K562 (cell line): Measurements from ENCODE around the gene PNLIPRP2. TPM values are rescaled to one million over a fixed set of nuclear protein-coding genes. Genes with fewer than 3 reads are reported as not detected.

Source experiments
- ATAC-seq: fragments of 200-7000 bp; cut with Tn5 transposase; 3 replicates; pipeline ENCODE4 v1.9.1; 2020; ENCODE audit warnings: moderate library complexity
- BruUV-seq: library from RNA; stranded (reverse); fragments of 400-500 nt; replicated peaks from 2 replicates; lab custom pipeline; 2021; lab: Mats Ljungman, UMichigan
- CTCF ChIA-PET: fragments of 300-600 bp; formaldehyde crosslinking; extraction: SDS; loops from one replicate; lab custom pipeline; 2021; ENCODE audit warnings: low intra/inter-chr PET ratio; lab: Yijun Ruan, JAX
- POLR2A ChIA-PET: fragments of 300-600, 350-650 bp; sonication (Branson Sonifier 250); formaldehyde crosslinking; extraction: SDS; loops from one replicate; lab custom pipeline; 2021; ENCODE audit warnings: antibody characterized with exemption, inconsistent platforms; lab: Yijun Ruan, JAX
- DNase-seq, 4 experiments: peaks; one replicate each; pipeline versions ENCODE4 v3.0.0 to v3.0.0-alpha.2; 2011 to 2018; ENCODE audit warnings: low spot score in 3 of 4, mixed read lengths in 3 of 4; ENCODE audit errors: extremely low read depth in 1 of 4
- FAIRE-seq: peaks from 2 replicates; lab custom pipeline; 2011; peaks lifted over from hg19 to GRCh38; lab: Jason Lieb, UNC
- H2AFZ ChIP-seq: 2 replicates; pipeline ENCODE4 v1.6.0; 2011; ENCODE audit warnings: low read depth, low read length, control low read depth, inconsistent platforms
- H3K27ac ChIP-seq: fragments of 200-600 bp; 3 replicates; pipeline ENCODE4 v1.8.0; 2011; ENCODE audit warnings: low read depth, mild to moderate bottlenecking, control low read depth, inconsistent platforms, low read length, moderate library complexity, mixed read lengths; ENCODE audit errors: extremely low read depth
- H3K27me3 ChIP-seq, 2 experiments: fragments of 300-600 bp in 1 of 2; 2 replicates in 1 of 2; 3 replicates in 1 of 2; pipeline versions ENCODE4 v1.6.0 to v1.8.0; 2011; ENCODE audit warnings: inconsistent platforms in 2 of 2, low read length in 2 of 2, mild to moderate bottlenecking in 1 of 2, mixed read lengths in 1 of 2, moderate library complexity in 1 of 2; ENCODE audit not compliant: control insufficient read depth in 2 of 2, insufficient read depth in 2 of 2
- H3K36me3 ChIP-seq: fragments of 300-600 bp; 3 replicates; pipeline ENCODE4 v1.8.0; 2011; ENCODE audit warnings: mild to moderate bottlenecking, low read length, inconsistent platforms; ENCODE audit not compliant: control insufficient read depth, insufficient read depth
- H3K4me1 ChIP-seq, 2 experiments: fragments of 200-600 bp in 1 of 2; replicated peaks in 1 of 2; 2 replicates in 1 of 2; 3 replicates in 1 of 2; pipeline versions ENCODE4 v1.5.1 to v1.8.0; 2011; ENCODE audit warnings: inconsistent platforms in 2 of 2, low read length in 2 of 2, mild to moderate bottlenecking in 1 of 2, mixed read lengths in 1 of 2, moderate library complexity in 1 of 2; ENCODE audit not compliant: control insufficient read depth in 2 of 2, insufficient read depth in 2 of 2
- H3K4me2 ChIP-seq: 2 replicates; pipeline ENCODE4 v1.6.1; 2011; ENCODE audit warnings: low read length, control low read depth, inconsistent platforms, mixed read lengths; ENCODE audit not compliant: insufficient read depth
- H3K4me3 ChIP-seq: fragments of 200-600 bp; sonication (generic), shearing (Covaris generic); 2 replicates; pipeline ENCODE4 v1.5.1; 2016; ENCODE audit warnings: control low read depth, inconsistent platforms
- H3K79me2 ChIP-seq: fragments of 200-600 bp; 3 replicates; pipeline ENCODE4 v1.8.0; 2011; ENCODE audit warnings: low read length, inconsistent platforms; ENCODE audit not compliant: control insufficient read depth, insufficient read depth
- H3K9ac ChIP-seq, 2 experiments: 2 replicates each; pipeline versions ENCODE4 v1.6.0 to v1.6.1; 2011; ENCODE audit warnings: low read depth in 2 of 2, low read length in 2 of 2, control low read depth in 1 of 2, inconsistent platforms in 1 of 2, mild to moderate bottlenecking in 1 of 2, mixed read lengths in 1 of 2; ENCODE audit not compliant: insufficient read depth in 1 of 2
- H3K9me1 ChIP-seq: one replicate; pipeline ENCODE4 v1.6.0; 2011; ENCODE audit warnings: inconsistent platforms, mild to moderate bottlenecking, low read length, moderate library complexity; ENCODE audit not compliant: control insufficient read depth, insufficient read depth
- H3K9me3 ChIP-seq: replicated peaks from 2 replicates; pipeline ENCODE4 v1.5.1; 2011; ENCODE audit warnings: low read depth, low read length, inconsistent platforms; ENCODE audit not compliant: control insufficient read depth, insufficient read depth
- H4K20me1 ChIP-seq: replicated peaks from 2 replicates; pipeline ENCODE4 v1.6.1; 2011; ENCODE audit warnings: low read length, inconsistent platforms, mixed read lengths; ENCODE audit not compliant: control insufficient read depth, insufficient read depth
- ATF7 ChIP-seq: fragments of 450-650 bp; IDR thresholded peaks from 2 replicates; pipeline ENCODE4 v1.7.1; 2014; ENCODE audit warnings: mild to moderate bottlenecking, moderate library complexity
- BCL6 ChIP-seq: fragments of 250-450 bp; sonication (Bioruptor Pico); IDR thresholded peaks from 2 replicates; pipeline ENCODE4 v1.4.0; 2020
- FOXJ3 ChIP-seq: sonication (generic); formaldehyde crosslinking; IDR thresholded peaks from 2 replicates; pipeline ENCODE4 v1.4.0; 2020; ENCODE audit warnings: mild to moderate bottlenecking, missing genetic modification reagents
- GTF2E2 ChIP-seq: fragments of 200-800 bp; sonication (Bioruptor generic); IDR thresholded peaks from 2 replicates; pipeline ENCODE4 v1.6.1; 2016; ENCODE audit warnings: missing genetic modification characterization, missing compliant biosample characterization
- HNRNPH1 ChIP-seq: fragments of 200-400 bp; formaldehyde crosslinking; optimal IDR thresholded peaks from 2 replicates; pipeline ENCODE3; 2017; ENCODE audit warnings: low read depth, mild to moderate bottlenecking, low read length, moderate library complexity
- HNRNPUL1 ChIP-seq: fragments of 200-400 bp; formaldehyde crosslinking; IDR thresholded peaks from 2 replicates; pipeline ENCODE4 v1.6.1; 2017; ENCODE audit warnings: low read length
- MAFF ChIP-seq: IDR thresholded peaks from 2 replicates; pipeline ENCODE4 v1.6.1; 2012; ENCODE audit warnings: low read length, improper control_type of control experiment
- MCM3 ChIP-seq: fragments of 450-650 bp; IDR thresholded peaks from 2 replicates; pipeline ENCODE4 v1.6.1; 2016
- POLR2AphosphoS5 ChIP-seq: IDR thresholded peaks from 2 replicates; pipeline ENCODE4 v1.6.1; 2011; ENCODE audit warnings: mild to moderate bottlenecking, low read depth, low read length, moderate library complexity; ENCODE audit not compliant: control insufficient read depth, insufficient read depth
- RBM15 ChIP-seq: fragments of 200-400 bp; formaldehyde crosslinking; IDR thresholded peaks from 2 replicates; pipeline ENCODE4 v1.6.1; 2018; ENCODE audit warnings: mild to moderate bottlenecking, low read length, moderate library complexity; ENCODE audit not compliant: insufficient read depth
- RNF2 ChIP-seq: sonication (generic); IDR thresholded peaks from 2 replicates; pipeline ENCODE4 v1.6.1; 2016
- TAF1 ChIP-seq: IDR thresholded peaks from 2 replicates; pipeline ENCODE4 v1.6.1; 2011; ENCODE audit warnings: mild to moderate bottlenecking, low read length, moderate library complexity; ENCODE audit not compliant: insufficient read depth, control insufficient read depth, severe bottlenecking; ENCODE audit errors: extremely low read depth
- TEAD1 ChIP-seq, 2 experiments: fragments of 450-650 bp in 1 of 2; sonication (generic) in 1 of 2; formaldehyde crosslinking; IDR thresholded peaks; 2 replicates each; pipeline versions ENCODE4 v1.4.0 to v1.8.0; 2020 to 2022; ENCODE audit warnings: mild to moderate bottlenecking in 2 of 2, missing genetic modification reagents in 1 of 2
- XRCC3 ChIP-seq: fragments of 450-650 bp; IDR thresholded peaks from 2 replicates; pipeline ENCODE4 v1.6.1; 2017; ENCODE audit warnings: mild to moderate bottlenecking, moderate library complexity
- ZNF133 ChIP-seq: fragments of 250-450 bp; sonication (Bioruptor Pico); IDR thresholded peaks from 2 replicates; pipeline ENCODE4 v1.4.0; 2020; ENCODE audit warnings: mild to moderate bottlenecking
- ZNF174 ChIP-seq: fragments of 250-450 bp; sonication (Bioruptor Pico); IDR thresholded peaks from 2 replicates; pipeline ENCODE4 v1.4.0; 2020; ENCODE audit warnings: mild to moderate bottlenecking
- ZNF764 ChIP-seq: fragments of 250-450 bp; sonication (Bioruptor Pico); IDR thresholded peaks from 2 replicates; pipeline ENCODE4 v1.4.0; 2020; ENCODE audit warnings: low read depth, mild to moderate bottlenecking, moderate library complexity
- WGBS: fragments of 100-300 bp; shearing (Covaris generic); methylation state at CpG from one replicate; pipeline ENCODE4 v1.1.6; 2016; ENCODE audit warnings: low coverage, mixed read lengths; ENCODE audit not compliant: insufficient coverage; ENCODE audit errors: missing lambda C conversion rate; 5-methylcytosine and 5-hydroxymethylcytosine counted together
- in situ Hi-C: fragments of 300-500 bp; cut with MboI; formaldehyde crosslinking; loops from 4 replicates; pipeline ENCODE4 v1.15.0; 2018; ENCODE audit warnings: inconsistent platforms, mixed read lengths
- intact Hi-C: fragments of 100-400 bp; cut with micrococcal nuclease; formaldehyde crosslinking; loops from 2 replicates; pipeline ENCODE4 v1.14.2; 2022
- polyA plus RNA-seq, 8 experiments: library from polyadenylated mRNA; depleted of rRNA in 4 of 8; stranded (reverse) in 5 of 8; unstranded in 3 of 8; fragments of >200 nt; fragmentation: Nextera tagmentation in 2 of 8; fragmentation: Illumina TruSeq in 1 of 8; extraction: Ambion mirVana in 2 of 8; extraction: Trizol in 1 of 8; gene quantifications; 2 replicates each; pipeline versions ENCODE4 v1.2.1 to v1.2.3, GENCODE V29; 2011 to 2014; ENCODE audit warnings: inconsistent platforms in 1 of 8, missing spikeins in 1 of 8
- total RNA-seq, 7 experiments: library from RNA; depleted of rRNA in 6 of 7; stranded (reverse); fragments of >200 nt in 6 of 7; fragmentation: Illumina TruSeq in 2 of 7; extraction: Trizol in 2 of 7; gene quantifications; 2 replicates each; pipeline versions ENCODE4 v1.2.1 to v1.2.3, GENCODE V29; 2011 to 2021; ENCODE audit warnings: low replicate concordance in 1 of 7
- TF ChIP-seq, protein P1 (sequence below): sonication (generic); formaldehyde crosslinking; IDR thresholded peaks from 2 replicates; pipeline ENCODE4 v1.8.1; 2023; ENCODE audit warnings: mild to moderate bottlenecking, missing genetic modification reagents
- TF ChIP-seq, protein P2 (sequence below), 3 experiments: IDR thresholded peaks in 2 of 3; conservative IDR thresholded peaks in 1 of 3; 2 replicates each; pipeline ENCODE4 v1.5.1; 2011 to 2012; ENCODE audit warnings: low read length in 3 of 3, mild to moderate bottlenecking in 3 of 3, control low read depth in 2 of 3, improper control_type of control experiment in 1 of 3, inconsistent platforms in 1 of 3, low read depth in 1 of 3, mixed read lengths in 1 of 3, moderate library complexity in 1 of 3; ENCODE audit not compliant: insufficient read depth in 2 of 3
- TF ChIP-seq, protein P3 (sequence below): fragments of 200-400 bp; formaldehyde crosslinking; IDR thresholded peaks from 2 replicates; pipeline ENCODE4 v1.6.1; 2017; ENCODE audit warnings: mild to moderate bottlenecking, low read depth, low read length, moderate library complexity

Gene PNLIPRP2
- total and polyA plus RNA-seq, 9 of the 15 experiments (the other 6 are each of a cell fraction or from before 2014, with no cell fraction given) = 0.38 TPM; not detected in 8

DNA sequence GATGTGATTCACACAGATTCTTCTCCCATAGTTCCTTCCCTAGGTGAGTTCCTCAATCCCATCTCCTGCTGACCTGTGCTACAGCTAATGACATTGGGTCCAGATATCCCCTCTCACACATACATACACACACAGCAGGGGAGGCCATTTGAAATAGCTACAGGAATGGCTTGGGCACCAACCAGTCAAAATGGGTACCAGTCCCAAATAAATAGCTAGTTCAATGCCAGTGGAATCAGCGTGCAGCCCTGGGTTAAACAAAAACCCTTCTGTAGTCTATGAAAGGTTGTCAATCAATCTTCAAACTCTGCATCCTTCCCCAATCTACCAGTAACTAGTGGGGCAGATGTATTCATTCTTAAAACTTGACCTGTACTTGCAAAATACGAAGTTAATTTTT, 9.3 kb downstream of the PNLIPRP2 start (continued):
- TF ChIP-seq POLR2AphosphoS5 = no peak
- no peak for TF ChIP-seq MCM3
- TF ChIP-seq TEAD1 (CRISPR knock-in tag; IDR thresholded peaks at IDR 0.05) = no peak
- TF ChIP-seq TAF1 = no peak
- TF ChIP-seq, protein P1, sequence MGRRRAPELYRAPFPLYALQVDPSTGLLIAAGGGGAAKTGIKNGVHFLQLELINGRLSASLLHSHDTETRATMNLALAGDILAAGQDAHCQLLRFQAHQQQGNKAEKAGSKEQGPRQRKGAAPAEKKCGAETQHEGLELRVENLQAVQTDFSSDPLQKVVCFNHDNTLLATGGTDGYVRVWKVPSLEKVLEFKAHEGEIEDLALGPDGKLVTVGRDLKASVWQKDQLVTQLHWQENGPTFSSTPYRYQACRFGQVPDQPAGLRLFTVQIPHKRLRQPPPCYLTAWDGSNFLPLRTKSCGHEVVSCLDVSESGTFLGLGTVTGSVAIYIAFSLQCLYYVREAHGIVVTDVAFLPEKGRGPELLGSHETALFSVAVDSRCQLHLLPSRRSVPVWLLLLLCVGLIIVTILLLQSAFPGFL (CRISPR knock-in tag) = no peak
- TF ChIP-seq BCL6 = no peak

DNA sequence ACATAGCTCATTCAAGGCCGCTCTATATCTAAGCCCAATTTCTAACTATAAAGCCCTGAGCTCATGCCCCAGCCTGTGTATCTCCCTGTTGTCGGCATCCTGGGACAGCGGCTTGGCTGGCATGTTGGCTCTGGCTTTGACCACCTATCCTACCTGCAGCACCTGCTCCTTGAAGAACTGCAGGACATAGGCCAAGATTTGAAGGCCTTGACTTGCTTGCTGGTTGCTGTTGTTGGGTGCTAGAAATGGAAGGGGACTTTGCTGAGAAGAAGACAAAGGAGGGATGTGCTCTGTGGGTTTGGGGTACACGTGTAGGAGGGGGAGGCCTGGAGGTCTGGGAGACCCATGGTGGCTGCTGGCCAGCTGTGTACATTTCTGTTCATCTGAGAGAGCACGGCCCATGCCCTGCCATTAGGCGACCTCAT, 11.1 kb downstream of the PNLIPRP2 start:
- no peaks in the 10 kb centered on the region for H3K79me2 ChIP-seq
- POLR2A ChIA-PET = no interaction called here
- no peak for DNase-seq
- H4K20me1 ChIP-seq = no peaks in the 10 kb centered on the region
- no peak overlapping the region for H3K27ac ChIP-seq
- 0% methylated on average over 6 of the region's 6 CpGs for WGBS
- no peaks in the 10 kb centered on the region for H3K36me3 ChIP-seq
- peaks cover 0 to 6% of the 10 kb centered on the region in 2 experiments; a peak in 1 of 5 replicates for H3K4me1 ChIP-seq
- no TSS peak for BruUV-seq
- H3K9me3 ChIP-seq = no peaks in the 10 kb centered on the region
- intact Hi-C loops (no loop called here), in situ Hi-C loops (no loop called here)
- peaks cover 0 to 5% of the 10 kb centered on the region in 2 experiments; a peak in 2 of 5 replicates for H3K27me3 ChIP-seq
- no peak for ATAC-seq
- no peak for FAIRE-seq
- no peak overlapping the region for H2AFZ ChIP-seq
- no peak overlapping the region for H3K9ac ChIP-seq
- H3K9me1 ChIP-seq = no peaks in the 10 kb centered on the region
- H3K4me2 ChIP-seq = no peak overlapping the region
- no peak overlapping the region for H3K4me3 ChIP-seq
- CTCF ChIA-PET = no interaction called here
- TF ChIP-seq MAFF (no peak), HNRNPUL1 (no peak), RNF2 (no peak), ZNF133 (CRISPR knock-in tag) (no peak), XRCC3 (no peak), RBM15 (no peak), GTF2E2 (tag) (no peak), ZNF764 (CRISPR knock-in tag) (no peak), FOXJ3 (CRISPR knock-in tag) (no peak), ATF7 (no peak), HNRNPH1 (no peak), ZNF174 (no peak)
- TF ChIP-seq, protein P2, sequence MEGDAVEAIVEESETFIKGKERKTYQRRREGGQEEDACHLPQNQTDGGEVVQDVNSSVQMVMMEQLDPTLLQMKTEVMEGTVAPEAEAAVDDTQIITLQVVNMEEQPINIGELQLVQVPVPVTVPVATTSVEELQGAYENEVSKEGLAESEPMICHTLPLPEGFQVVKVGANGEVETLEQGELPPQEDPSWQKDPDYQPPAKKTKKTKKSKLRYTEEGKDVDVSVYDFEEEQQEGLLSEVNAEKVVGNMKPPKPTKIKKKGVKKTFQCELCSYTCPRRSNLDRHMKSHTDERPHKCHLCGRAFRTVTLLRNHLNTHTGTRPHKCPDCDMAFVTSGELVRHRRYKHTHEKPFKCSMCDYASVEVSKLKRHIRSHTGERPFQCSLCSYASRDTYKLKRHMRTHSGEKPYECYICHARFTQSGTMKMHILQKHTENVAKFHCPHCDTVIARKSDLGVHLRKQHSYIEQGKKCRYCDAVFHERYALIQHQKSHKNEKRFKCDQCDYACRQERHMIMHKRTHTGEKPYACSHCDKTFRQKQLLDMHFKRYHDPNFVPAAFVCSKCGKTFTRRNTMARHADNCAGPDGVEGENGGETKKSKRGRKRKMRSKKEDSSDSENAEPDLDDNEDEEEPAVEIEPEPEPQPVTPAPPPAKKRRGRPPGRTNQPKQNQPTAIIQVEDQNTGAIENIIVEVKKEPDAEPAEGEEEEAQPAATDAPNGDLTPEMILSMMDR (IDR thresholded peaks at IDR 0.05 in 2 of 3, conservative IDR thresholded peaks at IDR 0.05 in 1 of 3; ENCODE audit: insufficient read depth in 2 of 3, low read depth in 1 of 3, low read length in 3 of 3) = no peak
- TF ChIP-seq, protein P3, sequence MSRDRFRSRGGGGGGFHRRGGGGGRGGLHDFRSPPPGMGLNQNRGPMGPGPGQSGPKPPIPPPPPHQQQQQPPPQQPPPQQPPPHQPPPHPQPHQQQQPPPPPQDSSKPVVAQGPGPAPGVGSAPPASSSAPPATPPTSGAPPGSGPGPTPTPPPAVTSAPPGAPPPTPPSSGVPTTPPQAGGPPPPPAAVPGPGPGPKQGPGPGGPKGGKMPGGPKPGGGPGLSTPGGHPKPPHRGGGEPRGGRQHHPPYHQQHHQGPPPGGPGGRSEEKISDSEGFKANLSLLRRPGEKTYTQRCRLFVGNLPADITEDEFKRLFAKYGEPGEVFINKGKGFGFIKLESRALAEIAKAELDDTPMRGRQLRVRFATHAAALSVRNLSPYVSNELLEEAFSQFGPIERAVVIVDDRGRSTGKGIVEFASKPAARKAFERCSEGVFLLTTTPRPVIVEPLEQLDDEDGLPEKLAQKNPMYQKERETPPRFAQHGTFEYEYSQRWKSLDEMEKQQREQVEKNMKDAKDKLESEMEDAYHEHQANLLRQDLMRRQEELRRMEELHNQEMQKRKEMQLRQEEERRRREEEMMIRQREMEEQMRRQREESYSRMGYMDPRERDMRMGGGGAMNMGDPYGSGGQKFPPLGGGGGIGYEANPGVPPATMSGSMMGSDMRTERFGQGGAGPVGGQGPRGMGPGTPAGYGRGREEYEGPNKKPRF = no peak
